GM18498 (cell line): ENCODE results near the gene KRTAP10-6.
"Not testable (repeated sequence)": the region's sequence is repeated elsewhere in the genome, so short reads cannot be mapped to it uniquely, and the experiment has no call there.

Experiments used
- ATAC-seq: cut with Tn5 transposase; IDR thresholded peaks from one replicate; pipeline ENCODE4 v1.9.1; 2021; ENCODE audit warnings: mild to moderate bottlenecking, moderate library complexity; ENCODE audit not compliant: unreplicated experiment

Gene KRTAP10-6, protein sequence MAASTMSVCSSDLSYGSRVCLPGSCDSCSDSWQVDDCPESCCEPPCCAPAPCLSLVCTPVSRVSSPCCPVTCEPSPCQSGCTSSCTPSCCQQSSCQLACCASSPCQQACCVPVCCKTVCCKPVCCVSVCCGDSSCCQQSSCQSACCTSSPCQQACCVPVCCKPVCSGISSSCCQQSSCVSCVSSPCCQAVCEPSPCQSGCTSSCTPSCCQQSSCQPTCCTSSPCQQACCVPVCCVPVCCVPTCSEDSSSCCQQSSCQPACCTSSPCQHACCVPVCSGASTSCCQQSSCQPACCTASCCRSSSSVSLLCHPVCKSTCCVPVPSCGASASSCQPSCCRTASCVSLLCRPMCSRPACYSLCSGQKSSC

DNA sequence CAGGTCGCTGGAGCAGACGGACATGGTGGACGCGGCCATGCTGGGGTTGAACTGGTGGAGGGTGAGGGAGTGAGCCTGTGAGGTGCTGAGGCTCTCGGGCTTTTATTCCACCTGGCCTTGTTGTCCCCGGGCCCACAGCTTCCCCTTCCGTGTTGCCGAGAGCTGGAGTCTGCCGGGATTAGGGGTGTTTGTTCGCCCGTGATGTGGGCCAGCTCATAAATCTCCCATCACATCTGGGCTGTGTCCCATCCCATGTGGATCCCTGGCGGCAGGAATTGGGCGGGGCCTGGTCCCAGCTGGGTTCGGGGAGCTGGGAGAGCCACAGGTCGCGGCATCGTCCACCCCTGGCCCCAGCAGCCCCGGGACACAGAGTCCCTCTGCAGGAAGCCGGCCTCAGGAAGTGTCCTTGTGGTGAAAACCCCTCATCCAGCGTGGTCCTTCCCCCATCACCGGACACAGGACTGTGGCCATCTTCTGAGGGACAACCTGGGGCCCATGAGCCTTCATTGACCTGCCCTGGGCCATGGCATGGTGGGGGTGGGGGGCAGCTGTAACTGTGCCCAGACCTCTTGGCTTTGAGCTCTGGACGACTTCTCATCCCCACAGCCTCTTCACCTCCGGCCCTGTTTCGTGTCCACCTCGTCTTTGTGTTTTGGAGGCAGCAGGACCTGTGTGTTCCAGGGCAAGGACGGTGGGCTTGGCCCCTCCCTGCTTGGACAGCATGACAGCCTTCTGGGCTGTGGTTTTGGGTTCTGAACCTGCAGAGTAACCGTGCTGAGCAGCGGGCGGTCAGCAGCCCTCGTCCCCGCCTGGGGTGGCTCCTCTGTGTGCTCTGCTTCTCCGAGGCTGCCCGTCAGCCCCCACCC lies at the start of gene KRTAP10-6:
Gene KRTAP10-6 (minus strand): TSS at position 60 of the 866 bp plus-strand sequence. CDS start 21 bp downstream, at position 39.
- ATAC-seq = no peak

DNA sequence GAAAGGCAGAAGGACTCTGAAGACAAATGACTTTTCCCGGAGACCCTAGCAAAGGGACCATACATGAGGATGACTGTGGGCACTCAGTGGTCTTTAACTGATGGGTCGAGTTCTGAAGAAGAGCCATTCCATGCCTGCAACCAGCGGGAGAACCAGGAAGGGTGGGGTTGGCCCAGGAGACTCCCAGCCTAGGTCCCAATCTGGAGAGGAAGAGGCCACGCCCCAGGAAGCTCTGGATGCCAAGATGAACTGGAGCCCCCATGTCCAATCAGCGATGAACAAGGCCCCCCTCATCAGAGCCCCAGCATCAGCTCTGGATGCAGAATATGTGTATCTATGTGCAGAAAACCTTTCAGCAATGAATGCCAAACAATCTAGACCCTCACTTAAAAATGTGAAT lies 48.5 kb upstream of the KRTAP10-6 start:
- no peak for ATAC-seq

DNA sequence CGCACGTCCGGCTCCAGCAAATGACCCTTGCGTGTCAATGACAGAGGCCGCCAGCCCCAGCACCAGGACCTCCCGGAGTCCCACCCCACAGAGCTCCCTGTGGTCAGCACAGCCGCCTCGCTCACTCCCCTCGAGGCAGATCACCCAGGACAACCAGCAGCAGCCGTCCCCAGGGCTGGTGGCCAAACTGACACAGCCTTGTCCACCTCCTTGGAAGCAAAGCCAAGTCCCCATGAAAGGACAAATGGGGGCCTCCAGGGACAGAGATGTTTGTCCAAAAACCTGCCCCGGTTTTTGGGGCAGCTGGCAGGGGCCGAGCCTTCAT lies 47.0 kb upstream of the KRTAP10-6 start:
- no peak for ATAC-seq

DNA sequence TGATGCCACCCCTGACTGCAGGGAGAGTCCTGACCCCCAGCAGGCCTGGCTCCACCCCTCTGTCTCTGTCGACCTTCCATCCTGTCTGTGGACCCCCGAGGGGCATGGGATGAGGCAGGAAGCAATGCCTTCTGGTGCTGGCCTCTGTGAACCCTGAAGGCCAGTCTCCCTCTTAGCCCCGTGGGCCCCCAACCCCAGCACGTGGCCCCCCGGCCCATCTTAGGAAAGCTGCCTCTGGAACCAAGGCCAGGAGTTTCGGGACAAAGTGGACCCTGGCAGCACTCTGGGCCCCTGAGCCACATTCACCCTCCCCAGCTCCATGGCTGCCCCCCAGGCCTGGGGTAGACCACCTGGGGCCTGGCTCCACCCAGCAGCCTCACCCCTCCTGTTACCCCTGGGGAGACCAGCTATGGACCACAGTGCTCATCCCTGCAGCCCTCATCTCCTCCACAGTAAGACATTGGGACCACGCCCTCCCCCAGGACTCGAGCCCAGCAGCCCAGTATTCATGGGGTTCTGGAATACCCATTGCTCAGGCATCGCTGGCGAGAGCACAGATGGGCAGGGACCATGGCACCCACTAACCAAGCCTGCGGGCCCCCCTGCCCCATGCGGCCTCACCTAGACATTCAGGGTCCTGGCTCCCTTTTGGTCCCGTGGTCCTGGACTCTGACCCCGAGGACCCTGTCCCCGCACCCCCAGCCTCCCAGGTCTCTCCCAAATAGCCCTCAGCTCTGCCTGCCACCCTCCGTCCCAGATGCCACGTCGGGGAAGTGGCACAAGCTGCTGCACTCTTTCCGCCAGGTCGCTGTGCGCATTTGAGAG lies 46.4 kb upstream of the KRTAP10-6 start:
- ATAC-seq = not testable (repeated sequence)

DNA sequence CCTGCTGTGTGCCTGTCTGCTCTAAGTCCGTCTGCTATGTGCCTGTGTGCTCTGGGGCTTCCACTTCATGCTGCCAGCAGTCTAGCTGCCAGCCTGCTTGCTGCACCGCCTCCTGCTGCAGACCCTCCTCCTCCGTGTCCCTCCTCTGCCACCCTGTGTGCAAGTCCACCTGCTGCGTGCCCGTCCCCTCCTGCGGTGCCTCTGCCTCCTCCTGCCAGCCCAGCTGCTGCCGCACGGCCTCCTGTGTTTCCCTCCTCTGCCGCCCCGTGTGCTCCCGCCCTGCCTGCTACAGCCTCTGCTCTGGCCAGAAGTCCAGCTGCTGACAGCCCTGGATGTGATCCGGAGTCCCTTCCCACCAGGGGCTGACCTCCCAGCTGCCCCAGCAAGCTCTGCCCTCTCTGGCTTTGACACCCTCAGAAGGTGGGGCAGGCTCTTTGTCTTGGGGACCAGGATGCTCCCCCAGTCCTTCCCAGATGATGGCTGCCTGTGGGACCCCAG lies 45.6 kb upstream of the KRTAP10-6 start:
- ATAC-seq = not testable (repeated sequence)

DNA sequence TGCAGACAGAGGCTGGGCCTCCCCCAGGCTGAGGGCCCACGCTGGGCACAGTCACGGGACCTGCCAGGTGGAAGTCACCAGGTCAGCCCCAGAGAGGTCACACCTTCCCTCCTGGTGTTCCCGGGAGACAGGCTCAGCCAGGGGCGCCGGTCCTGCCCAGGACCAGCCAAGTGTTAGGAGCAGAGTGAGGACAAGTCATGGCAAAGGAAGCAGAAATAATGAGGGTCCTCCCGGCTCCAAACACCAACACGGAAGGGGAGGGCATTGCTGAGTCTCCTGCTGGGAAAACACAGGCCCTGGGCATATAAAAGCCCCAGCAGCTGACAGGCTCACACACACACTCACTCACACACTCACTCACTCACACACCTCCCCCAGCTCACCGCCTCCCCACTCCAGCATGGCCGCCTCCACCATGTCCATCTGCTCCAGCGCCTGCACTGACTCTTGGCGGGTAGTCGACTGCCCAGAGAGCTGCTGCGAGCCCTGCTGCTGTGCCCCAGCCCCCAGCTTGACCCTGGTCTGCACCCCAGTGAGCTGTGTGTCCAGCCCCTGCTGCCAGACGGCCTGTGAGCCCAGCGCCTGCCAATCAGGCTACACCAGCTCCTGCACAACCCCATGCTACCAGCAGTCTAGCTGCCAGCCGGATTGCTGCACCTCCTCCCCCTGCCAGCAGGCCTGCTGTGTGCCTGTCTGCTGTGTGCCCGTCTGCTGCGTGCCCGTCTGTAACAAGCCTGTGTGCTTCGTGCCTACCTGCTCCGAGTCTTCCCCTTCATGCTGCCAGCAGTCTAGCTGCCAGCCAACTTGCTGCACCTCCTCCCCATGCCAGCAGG lies 44.9 kb upstream of the KRTAP10-6 start, which contains the start of gene KRTAP10-10:
Gene KRTAP10-10 (plus strand): TSS at position 339 of the 833 bp plus-strand sequence. CDS start 62 bp downstream, at position 401.
- ATAC-seq = no peak

DNA sequence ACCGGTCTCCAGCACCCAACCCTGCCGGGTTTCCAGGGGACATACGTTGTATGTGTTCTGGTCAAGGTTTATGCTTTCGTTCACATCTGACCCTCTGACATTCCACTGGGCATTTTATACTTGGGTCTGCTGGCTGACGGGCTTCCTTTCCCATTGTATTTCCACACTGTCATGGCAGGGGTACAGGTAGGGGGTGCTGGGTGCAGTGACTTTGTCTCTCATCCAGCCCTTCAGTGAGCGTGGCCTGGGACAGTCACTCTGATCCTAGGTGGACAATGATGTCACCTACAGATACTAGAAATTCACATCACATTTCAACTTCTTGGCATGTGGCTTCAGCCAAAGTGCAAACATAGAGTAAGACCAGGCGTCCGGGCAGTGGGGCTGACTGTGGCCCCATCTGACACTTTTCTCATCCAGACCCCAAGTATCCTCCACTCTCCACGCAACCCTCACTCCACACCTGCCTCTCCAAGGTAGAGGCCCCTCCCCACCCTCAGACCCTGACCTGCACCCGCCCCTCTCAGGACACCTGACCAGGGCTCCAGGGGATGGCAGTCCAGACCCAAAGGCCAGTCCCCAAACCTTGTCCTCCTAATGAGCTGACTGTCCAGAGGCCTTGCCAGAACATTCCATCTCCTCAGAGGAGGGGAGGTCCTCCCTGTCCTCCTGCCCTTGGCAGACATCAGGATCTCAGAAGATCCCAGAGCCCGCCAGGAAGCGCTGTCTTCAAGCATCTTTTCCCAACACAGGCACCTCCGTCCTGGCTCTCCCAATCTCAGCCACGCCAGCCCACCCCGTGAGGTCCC lies 44.1 kb upstream of the KRTAP10-6 start:
- no peak for ATAC-seq

DNA sequence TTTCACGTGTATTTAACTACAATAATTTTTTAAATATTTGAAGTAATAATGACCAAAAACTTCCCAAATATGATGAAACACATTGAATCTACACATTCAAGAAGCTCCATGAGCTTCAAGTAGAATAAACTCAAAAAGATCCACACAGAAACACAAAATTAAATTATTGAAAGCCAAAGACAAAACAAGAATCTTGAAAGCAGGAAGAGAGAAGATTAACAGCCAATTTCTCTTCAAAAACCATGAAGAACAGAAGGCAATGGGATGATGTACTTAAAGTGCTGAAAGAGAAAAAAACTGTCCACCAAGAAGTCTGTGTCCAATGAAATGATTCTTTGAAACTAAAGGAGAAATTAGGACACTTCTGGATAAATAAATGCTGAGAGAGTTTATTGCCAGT lies 39.8 kb upstream of the KRTAP10-6 start:
- ATAC-seq = no peak

DNA sequence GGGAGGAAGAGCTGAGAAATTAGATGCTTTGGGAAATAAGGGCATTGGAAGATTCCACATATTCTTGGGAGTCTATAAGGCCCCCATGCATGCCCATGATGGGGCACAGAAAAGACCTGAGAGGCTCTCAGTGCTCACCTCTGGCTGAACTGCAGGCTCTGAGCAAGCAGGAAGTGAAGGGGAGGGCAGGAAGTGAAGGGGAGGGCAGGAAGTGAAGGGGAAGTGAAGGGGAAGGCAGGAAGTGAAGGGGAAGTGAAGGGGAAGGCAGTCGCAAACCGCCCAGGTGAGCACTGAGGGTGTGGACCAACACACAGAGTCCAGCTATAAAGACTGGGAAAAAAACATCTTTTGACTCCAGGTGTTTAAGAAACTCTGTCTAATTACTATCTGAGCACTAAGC lies 38.1 kb upstream of the KRTAP10-6 start:
- ATAC-seq = no peak

DNA sequence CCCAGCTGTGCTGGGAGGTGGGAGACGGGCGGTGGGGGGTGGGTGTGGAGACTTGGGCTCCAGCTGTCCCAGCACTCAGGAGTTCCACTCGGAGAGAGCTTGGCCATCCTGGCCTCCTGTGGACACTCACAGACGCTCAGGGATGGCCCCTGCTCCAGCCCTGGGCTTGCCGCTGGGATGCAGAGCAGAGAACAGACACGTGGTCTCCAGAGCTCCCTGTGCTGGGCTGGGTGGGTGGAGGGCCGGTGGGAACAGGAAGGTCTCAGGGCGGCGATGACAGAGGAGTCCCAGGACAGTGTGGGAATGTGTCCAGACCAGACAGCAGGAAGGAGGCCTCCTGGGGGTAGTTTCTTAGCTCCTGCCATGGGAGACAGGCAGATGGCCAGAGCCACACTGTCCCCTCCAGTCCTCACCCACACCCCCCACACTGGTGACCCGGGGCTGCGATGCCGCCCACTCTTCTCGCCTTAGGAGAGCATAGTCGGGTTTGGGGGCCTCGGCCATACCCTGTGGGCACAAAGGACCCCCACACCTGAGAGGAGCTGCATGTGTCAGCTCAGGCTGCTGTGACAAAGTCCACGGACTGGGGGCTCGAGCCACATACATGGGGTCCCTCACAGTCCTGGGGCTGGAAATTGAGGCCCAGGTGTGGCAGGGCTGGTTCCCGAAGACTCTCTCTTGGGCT lies 36.5 kb upstream of the KRTAP10-6 start:
- no peak for ATAC-seq

DNA sequence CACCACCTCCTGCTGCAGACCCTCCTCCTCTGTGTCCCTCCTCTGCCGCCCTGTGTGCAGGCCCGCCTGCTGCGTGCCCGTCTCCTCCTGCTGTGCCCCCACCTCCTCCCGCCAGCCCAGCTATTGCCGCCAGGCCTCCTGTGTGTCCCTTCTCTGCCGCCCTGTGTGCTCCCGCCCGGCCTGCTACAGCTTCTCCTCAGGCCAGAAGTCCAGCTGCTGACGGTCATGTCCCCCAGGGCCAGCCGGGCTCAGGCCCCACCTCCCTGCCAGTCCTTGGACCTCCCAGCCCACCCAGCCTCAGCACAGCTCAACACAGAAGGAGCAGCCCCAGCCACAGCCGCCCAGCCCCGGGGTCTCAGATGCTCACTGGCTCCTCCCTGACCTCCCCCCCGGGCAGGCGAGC lies 35.5 kb upstream of the KRTAP10-6 start:
- not testable (repeated sequence) for ATAC-seq

DNA sequence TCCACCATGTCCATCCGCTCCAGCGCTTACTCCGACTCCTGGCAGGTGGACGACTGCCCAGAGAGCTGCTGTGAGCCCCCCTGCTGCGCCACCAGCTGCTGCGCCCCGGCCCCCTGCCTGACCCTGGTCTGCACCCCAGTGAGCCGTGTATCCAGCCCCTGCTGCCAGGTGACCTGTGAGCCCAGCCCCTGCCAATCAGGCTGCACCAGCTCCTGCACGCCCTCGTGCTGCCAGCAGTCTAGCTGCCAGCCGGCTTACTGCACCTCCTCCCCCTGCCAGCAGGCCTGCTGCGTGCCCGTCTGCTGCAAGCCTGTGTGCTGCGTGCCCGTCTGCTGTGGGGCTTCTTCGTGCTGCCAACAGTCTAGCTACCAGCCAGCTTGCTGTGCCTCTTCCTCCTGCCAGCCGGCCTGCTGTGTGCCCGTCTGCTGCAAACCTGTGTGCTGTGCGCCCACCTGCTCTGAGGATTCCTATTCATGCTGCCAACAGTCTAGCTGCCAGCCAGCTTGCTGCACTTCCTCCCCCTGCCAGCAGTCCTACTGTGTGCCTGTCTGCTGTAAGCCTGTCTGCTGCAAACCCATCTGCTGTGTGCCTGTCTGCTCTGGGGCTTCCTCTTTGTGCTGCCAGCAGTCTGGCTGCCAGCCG lies 35.0 kb upstream of the KRTAP10-6 start:
- not testable (repeated sequence) for ATAC-seq

DNA sequence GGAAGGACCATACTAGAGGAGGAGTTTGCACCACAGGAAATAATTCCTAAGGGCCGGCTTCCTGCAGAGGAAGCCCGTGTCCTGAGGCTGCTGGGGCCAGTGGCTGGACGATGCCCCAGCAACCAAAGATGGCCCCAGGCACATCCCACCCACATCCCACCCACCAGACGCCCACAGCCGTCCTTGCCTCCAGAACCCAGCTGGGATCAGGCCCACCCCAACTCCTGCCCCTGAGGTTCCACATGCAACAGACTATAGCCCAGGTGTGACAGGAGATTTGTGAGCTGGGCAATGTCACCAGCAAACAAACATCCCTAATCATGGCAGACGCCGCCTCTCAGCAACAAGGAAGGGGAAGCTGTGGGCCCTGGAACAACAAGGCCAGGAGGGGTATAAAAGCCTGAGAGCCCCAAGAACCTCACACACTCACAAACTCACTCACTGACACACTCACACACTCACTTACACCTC lies 34.4 kb upstream of the KRTAP10-6 start, which contains the start of gene KRTAP10-9:
Gene KRTAP10-9 (plus strand): TSS at position 421 of the 471 bp plus-strand sequence. CDS start 79 bp downstream, outside the sequence.
- no peak for ATAC-seq

DNA sequence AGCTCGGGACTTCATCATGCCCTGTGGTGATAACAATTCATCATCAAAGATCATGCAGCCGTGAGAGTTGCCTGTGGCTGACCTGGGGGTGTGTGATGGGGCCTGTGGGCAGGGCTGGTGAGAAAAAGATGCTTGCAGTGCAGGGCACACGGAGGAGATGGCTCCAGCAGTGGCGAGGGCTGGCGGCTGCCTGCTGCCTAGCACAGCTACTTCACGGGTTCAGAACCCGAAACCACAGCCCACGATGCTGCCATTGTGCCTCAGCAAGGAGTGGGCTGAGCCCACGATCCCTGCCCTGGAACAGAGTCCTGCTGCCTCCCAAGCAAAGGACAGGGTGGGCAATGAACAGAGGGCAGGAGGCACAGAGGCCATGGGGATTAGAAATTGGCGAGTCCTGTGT lies 34.0 kb upstream of the KRTAP10-6 start:
- no peak for ATAC-seq

DNA sequence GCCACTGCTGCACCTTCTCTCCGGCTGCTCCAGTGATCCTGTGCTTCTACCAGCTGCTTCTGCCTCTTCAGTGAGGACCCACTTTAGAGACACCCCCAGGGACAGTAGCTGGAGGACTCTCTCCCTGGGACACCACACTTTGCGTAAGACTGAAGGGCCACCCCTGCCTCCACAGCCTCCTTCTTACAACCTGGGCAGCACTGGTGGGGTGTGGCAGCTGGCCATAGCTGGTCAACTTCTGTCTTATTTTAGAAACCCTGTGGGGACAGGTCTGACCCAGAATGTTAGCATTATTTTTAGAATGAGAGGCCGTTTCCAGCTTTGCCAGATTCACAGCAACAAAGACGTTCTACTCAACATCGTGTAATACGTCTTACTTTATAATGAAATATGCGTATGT lies 33.5 kb upstream of the KRTAP10-6 start:
- ATAC-seq = no peak

DNA sequence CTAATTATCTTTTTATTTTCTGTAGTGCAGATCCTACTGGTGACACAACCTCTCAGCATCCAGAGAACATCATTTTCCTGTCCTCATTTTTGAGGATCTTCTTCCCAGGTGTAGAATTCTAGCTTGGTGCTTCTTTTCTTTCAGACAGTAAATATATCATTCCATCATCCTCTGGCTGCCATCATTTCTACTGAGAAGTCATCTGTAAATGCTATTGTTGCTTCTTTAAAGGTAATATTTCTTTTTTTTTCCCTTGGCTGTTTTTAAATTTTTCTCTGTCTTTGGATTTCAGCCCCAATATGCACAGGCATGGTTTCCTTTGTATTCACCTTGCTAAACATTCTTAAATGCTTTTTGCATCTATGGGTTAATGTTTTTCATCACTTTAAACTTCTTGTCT lies 31.3 kb upstream of the KRTAP10-6 start:
- no peak for ATAC-seq

DNA sequence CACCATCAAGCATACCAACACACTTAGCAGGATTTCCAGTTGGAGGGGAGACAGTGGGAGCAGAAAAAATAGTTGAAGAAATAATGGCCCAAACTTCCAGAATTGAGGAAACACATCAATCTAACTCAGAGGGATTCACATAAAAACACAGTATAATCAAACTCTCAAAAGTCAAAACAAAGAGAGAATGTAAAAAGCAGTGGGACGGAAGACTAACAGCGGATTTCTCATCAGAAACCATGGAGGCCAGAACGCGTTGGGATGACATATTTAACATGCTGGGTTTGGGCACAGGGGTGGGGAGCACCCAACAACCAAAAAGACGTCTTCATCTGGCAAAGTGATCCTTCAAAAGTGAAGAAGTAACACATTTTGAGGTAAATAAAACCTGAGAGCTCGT lies 27.6 kb upstream of the KRTAP10-6 start:
- no peak for ATAC-seq

DNA sequence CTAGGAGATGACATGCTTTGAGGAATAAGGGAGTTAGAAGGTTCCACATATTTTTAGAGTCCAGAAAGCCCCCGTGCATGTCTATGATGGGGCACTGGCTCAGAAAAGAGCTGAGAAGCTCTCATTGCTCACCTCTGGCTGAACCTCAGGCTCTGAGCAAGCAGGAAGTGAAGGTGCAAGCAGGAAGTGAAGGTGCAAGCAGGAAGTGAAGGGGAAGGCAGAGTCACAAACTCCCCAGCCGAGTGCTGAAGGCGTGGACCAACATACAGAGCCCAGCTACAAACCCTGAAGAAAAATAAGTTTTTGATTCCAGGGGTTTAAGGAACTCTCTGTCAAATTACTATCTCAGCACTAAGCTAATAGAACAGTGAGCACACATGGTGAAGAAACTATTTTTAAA lies 26.6 kb upstream of the KRTAP10-6 start:
- ATAC-seq = no peak
